ENCODE results near the gene TBX2. TPM values are rescaled to one million over a fixed set of nuclear protein-coding genes. Genes with fewer than 3 reads are reported as not detected.

The TBX2 gene
- total RNA-seq, 1 experiment from 2014 or later: 0.08 TPM

GRCh38 chr17:61413661-61414126 is 14.1 kb downstream of the TBX2 start:
- DNase-seq (ENCODE audit: low spot score): no peak

- DNase-seq (ENCODE audit: low spot score): no peak
Observed at GRCh38 chr17:61414141-61414935, 14.7 kb downstream of the TBX2 start.

GRCh38 chr17:61414936-61415251 is 15.3 kb downstream of the TBX2 start:
- no peak for DNase-seq (ENCODE audit: low spot score)

GRCh38 chr17:61415374-61416210 is 15.9 kb downstream of the TBX2 start:
- DNase-seq (ENCODE audit: low spot score): no peak

- no peak for DNase-seq (ENCODE audit: low spot score)
Observed at GRCh38 chr17:61416211-61416539, 16.5 kb downstream of the TBX2 start.

- DNase-seq (ENCODE audit: low spot score): peak; percentile 83
Observed at GRCh38 chr17:61416540-61417363, 17.1 kb downstream of the TBX2 start.

GRCh38 chr17:61418449-61418848 is 18.8 kb downstream of the TBX2 start:
- DNase-seq (ENCODE audit: low spot score): no peak

- DNase-seq (ENCODE audit: low spot score): no peak
Observed at GRCh38 chr17:61419496-61420046, 19.9 kb downstream of the TBX2 start.

- DNase-seq (ENCODE audit: low spot score): no peak
Observed at GRCh38 chr17:61420052-61420451, 20.4 kb downstream of the TBX2 start.

GRCh38 chr17:61420745-61421398 is 21.2 kb downstream of the TBX2 start:
- no peak for DNase-seq (ENCODE audit: low spot score)

- DNase-seq (ENCODE audit: low spot score): no peak
Observed at GRCh38 chr17:61421460-61421859, 21.8 kb downstream of the TBX2 start.

- DNase-seq (ENCODE audit: low spot score): no peak
Observed at GRCh38 chr17:61422116-61422799, 22.6 kb downstream of the TBX2 start.

GRCh38 chr17:61422869-61423268 is 23.2 kb downstream of the TBX2 start:
- DNase-seq (ENCODE audit: low spot score): no peak

GRCh38 chr17:61423967-61424649 is 24.5 kb downstream of the TBX2 start:
- no peak for DNase-seq (ENCODE audit: low spot score)

- DNase-seq (ENCODE audit: low spot score): no peak
Observed at GRCh38 chr17:61425682-61426481, 26.2 kb downstream of the TBX2 start.

- no peak for DNase-seq (ENCODE audit: low spot score)
Observed at GRCh38 chr17:61426482-61427304, 27.1 kb downstream of the TBX2 start.

GRCh38 chr17:61427567-61427966 is 27.9 kb downstream of the TBX2 start:
- no peak for DNase-seq (ENCODE audit: low spot score)

GRCh38 chr17:61429274-61429673 is 29.6 kb downstream of the TBX2 start:
- no peak for DNase-seq (ENCODE audit: low spot score)
